ENCODE data around the gene NCAN.

The NCAN gene

GRCh38 chr19:19292607-19293006, 80.8 kb downstream of the NCAN start:
- Histone ChIP-seq H3K79me1 (replicated peaks; ENCODE audit: low read length, poor library complexity, severe bottlenecking) (peaks cover 15% of the 10 kb centered on the region), H2BK12ac (ENCODE audit: low read length in 2 of 2) (no peak overlapping the region), H2AFZ (ENCODE audit: low read depth, low read length) (no peak overlapping the region), H3K23ac (ENCODE audit: low read length in 2 of 2) (no peak overlapping the region), H4K91ac (ENCODE audit: low read length) (no peak overlapping the region), H3K36me3 (ENCODE audit: control insufficient read depth in 1 of 2, insufficient read depth in 2 of 2, low read depth in 1 of 2, low read length in 2 of 2) (peaks cover 31 to 67% of the 10 kb centered on the region in 2 experiments), H3K4ac (ENCODE audit: low read depth in 1 of 2, low read length in 2 of 2) (no peak overlapping the region), H3K4me2 (ENCODE audit: low read length, poor library complexity, severe bottlenecking) (no peak overlapping the region), H2BK5ac (ENCODE audit: low read depth, low read length, poor library complexity, severe bottlenecking) (no peak overlapping the region), H2BK120ac (ENCODE audit: low read depth, low read length) (no peak overlapping the region), H3K9me3 (ENCODE audit: control insufficient read depth, low read length) (no peaks in the 10 kb centered on the region), H2BK15ac (ENCODE audit: low read depth, poor library complexity, severe bottlenecking) (no peak overlapping the region), H3K4me1 (ENCODE audit: control insufficient read depth, insufficient read depth, low read depth, low read length) (no peaks in the 10 kb centered on the region), H3K14ac (ENCODE audit: low read length in 2 of 2) (no peak overlapping the region), H2AK5ac (ENCODE audit: low read length, severe bottlenecking) (no peak overlapping the region), H3K4me3 (ENCODE audit: insufficient read depth in 1 of 2, low read depth in 1 of 2, low read length in 2 of 2) (no peak overlapping the region), H4K8ac (ENCODE audit: low read length) (no peak overlapping the region), H3K27me3 (ENCODE audit: control insufficient read depth in 1 of 2, insufficient read depth in 1 of 2, low read length in 2 of 2) (no peaks in the 10 kb centered on the region), H3K27ac (ENCODE audit: low read length, poor library complexity, severe bottlenecking) (no peak overlapping the region), H3K18ac (ENCODE audit: low read depth in 1 of 2, low read length in 2 of 2) (no peak overlapping the region), H3K9ac (ENCODE audit: low read length) (no peak overlapping the region)
- DNase-seq = no peak
- WGBS = 96% methylated on average over 2 of the region's 5 CpGs

- Histone ChIP-seq H3K23ac (ENCODE audit: low read length in 2 of 2) (no peak overlapping the region), H3K4me2 (ENCODE audit: low read length, poor library complexity, severe bottlenecking) (no peak overlapping the region), H2BK5ac (ENCODE audit: low read depth, low read length, poor library complexity, severe bottlenecking) (no peak overlapping the region), H3K14ac (ENCODE audit: low read length in 2 of 2) (no peak overlapping the region), H2AK5ac (ENCODE audit: low read length, severe bottlenecking) (no peak overlapping the region), H2BK12ac (ENCODE audit: low read length in 2 of 2) (no peak overlapping the region), H3K9ac (ENCODE audit: low read length) (no peak overlapping the region), H3K4ac (ENCODE audit: low read depth in 1 of 2, low read length in 2 of 2) (no peak overlapping the region), H3K27ac (ENCODE audit: low read length, poor library complexity, severe bottlenecking) (no peak overlapping the region), H3K4me3 (ENCODE audit: insufficient read depth in 1 of 2, low read depth in 1 of 2, low read length in 2 of 2) (no peak overlapping the region), H2BK120ac (ENCODE audit: low read depth, low read length) (no peak overlapping the region), H4K91ac (ENCODE audit: low read length) (no peak overlapping the region), H2BK15ac (ENCODE audit: low read depth, poor library complexity, severe bottlenecking) (no peak overlapping the region), H3K79me1 (replicated peaks; ENCODE audit: low read length, poor library complexity, severe bottlenecking) (peaks cover 8% of the 10 kb centered on the region), H3K27me3 (ENCODE audit: control insufficient read depth in 1 of 2, insufficient read depth in 1 of 2, low read length in 2 of 2) (no peaks in the 10 kb centered on the region), H2AFZ (ENCODE audit: low read depth, low read length) (no peak overlapping the region), H3K18ac (ENCODE audit: low read depth in 1 of 2, low read length in 2 of 2) (no peak overlapping the region), H3K4me1 (ENCODE audit: control insufficient read depth, insufficient read depth, low read depth, low read length) (no peaks in the 10 kb centered on the region), H3K9me3 (ENCODE audit: control insufficient read depth, low read length) (no peaks in the 10 kb centered on the region), H4K8ac (ENCODE audit: low read length) (no peak overlapping the region), H3K36me3 (ENCODE audit: control insufficient read depth in 1 of 2, insufficient read depth in 2 of 2, low read depth in 1 of 2, low read length in 2 of 2) (peaks cover 39 to 56% of the 10 kb centered on the region in 2 experiments)
- DNase-seq = no peak
- WGBS = 100% methylated on average over 2 of the region's 4 CpGs
Measured at GRCh38 chr19:19294914-19295313, 83.2 kb downstream of the NCAN start.

- H3K79me1 ChIP-seq (replicated peaks; ENCODE audit: low read length, poor library complexity, severe bottlenecking) = peaks cover 11% of the 10 kb centered on the region
- no peaks in the 10 kb centered on the region for H3K9me3 ChIP-seq (ENCODE audit: control insufficient read depth, low read length)
- H4K91ac ChIP-seq (ENCODE audit: low read length) = no peak overlapping the region
- H3K18ac ChIP-seq (ENCODE audit: low read depth in 1 of 2, low read length in 2 of 2) = no peak overlapping the region
- 97% methylated on average over 19 of the region's 19 CpGs for WGBS
- H3K36me3 ChIP-seq (ENCODE audit: control insufficient read depth in 1 of 2, insufficient read depth in 2 of 2, low read depth in 1 of 2, low read length in 2 of 2) = peaks cover 61 to 68% of the 10 kb centered on the region in 2 experiments
- H3K27me3 ChIP-seq (ENCODE audit: control insufficient read depth in 1 of 2, insufficient read depth in 1 of 2, low read length in 2 of 2) = no peaks in the 10 kb centered on the region
- no peak overlapping the region for H2AFZ ChIP-seq (ENCODE audit: low read depth, low read length)
- H3K4ac ChIP-seq (ENCODE audit: low read depth in 1 of 2, low read length in 2 of 2) = no peak overlapping the region
- no peak overlapping the region for H3K27ac ChIP-seq (ENCODE audit: low read length, poor library complexity, severe bottlenecking)
- H4K8ac ChIP-seq (ENCODE audit: low read length) = no peak overlapping the region
- no peak overlapping the region for H2AK5ac ChIP-seq (ENCODE audit: low read length, severe bottlenecking)
- no peak overlapping the region for H2BK12ac ChIP-seq (ENCODE audit: low read length in 2 of 2)
- H2BK15ac ChIP-seq (ENCODE audit: low read depth, poor library complexity, severe bottlenecking) = no peak overlapping the region
- H3K9ac ChIP-seq (ENCODE audit: low read length) = no peak overlapping the region
- H3K14ac ChIP-seq (ENCODE audit: low read length in 2 of 2) = no peak overlapping the region
- no peak overlapping the region for H2BK120ac ChIP-seq (ENCODE audit: low read depth, low read length)
- H3K4me1 ChIP-seq (ENCODE audit: control insufficient read depth, insufficient read depth, low read depth, low read length) = no peaks in the 10 kb centered on the region
- DNase-seq = no peak
- H3K4me2 ChIP-seq (ENCODE audit: low read length, poor library complexity, severe bottlenecking) = no peak overlapping the region
- no peak overlapping the region for H3K4me3 ChIP-seq (ENCODE audit: insufficient read depth in 1 of 2, low read depth in 1 of 2, low read length in 2 of 2)
- no peak overlapping the region for H3K23ac ChIP-seq (ENCODE audit: low read length in 2 of 2)
- H2BK5ac ChIP-seq (ENCODE audit: low read depth, low read length, poor library complexity, severe bottlenecking) = no peak overlapping the region
Measured at GRCh38 chr19:19296953-19297689, 85.4 kb downstream of the NCAN start.

- 96% methylated on average over 9 of the region's 9 CpGs for WGBS
Measured at GRCh38 chr19:19297759-19298158, 86.0 kb downstream of the NCAN start.

More at GRCh38 chr19:19297759-19298158, 86.0 kb downstream of the NCAN start:
- H3K27me3 ChIP-seq (ENCODE audit: control insufficient read depth in 1 of 2, insufficient read depth in 1 of 2, low read length in 2 of 2) = no peaks in the 10 kb centered on the region
- DNase-seq = no peak
- no peak overlapping the region for H3K4ac ChIP-seq (ENCODE audit: low read depth in 1 of 2, low read length in 2 of 2)
- no peak overlapping the region for H3K9ac ChIP-seq (ENCODE audit: low read length)
- no peak overlapping the region for H3K14ac ChIP-seq (ENCODE audit: low read length in 2 of 2)
- no peak overlapping the region for H3K23ac ChIP-seq (ENCODE audit: low read length in 2 of 2)
- no peak overlapping the region for H3K18ac ChIP-seq (ENCODE audit: low read depth in 1 of 2, low read length in 2 of 2)
- H3K36me3 ChIP-seq (ENCODE audit: control insufficient read depth in 1 of 2, insufficient read depth in 2 of 2, low read depth in 1 of 2, low read length in 2 of 2) = peaks cover 67 to 70% of the 10 kb centered on the region in 2 experiments
- H2BK12ac ChIP-seq (ENCODE audit: low read length in 2 of 2) = no peak overlapping the region
- no peak overlapping the region for H2AFZ ChIP-seq (ENCODE audit: low read depth, low read length)
- no peak overlapping the region for H2BK5ac ChIP-seq (ENCODE audit: low read depth, low read length, poor library complexity, severe bottlenecking)
- H2BK120ac ChIP-seq (ENCODE audit: low read depth, low read length) = no peak overlapping the region
- no peak overlapping the region for H2BK15ac ChIP-seq (ENCODE audit: low read depth, poor library complexity, severe bottlenecking)
- no peak overlapping the region for H4K91ac ChIP-seq (ENCODE audit: low read length)
- no peak overlapping the region for H2AK5ac ChIP-seq (ENCODE audit: low read length, severe bottlenecking)
- H4K8ac ChIP-seq (ENCODE audit: low read length) = no peak overlapping the region
- no peak overlapping the region for H3K27ac ChIP-seq (ENCODE audit: low read length, poor library complexity, severe bottlenecking)
- H3K4me1 ChIP-seq (ENCODE audit: control insufficient read depth, insufficient read depth, low read depth, low read length) = no peaks in the 10 kb centered on the region
- H3K9me3 ChIP-seq (ENCODE audit: control insufficient read depth, low read length) = no peaks in the 10 kb centered on the region
- no peak overlapping the region for H3K4me2 ChIP-seq (ENCODE audit: low read length, poor library complexity, severe bottlenecking)
- no peak overlapping the region for H3K4me3 ChIP-seq (ENCODE audit: insufficient read depth in 1 of 2, low read depth in 1 of 2, low read length in 2 of 2)
- H3K79me1 ChIP-seq (replicated peaks; ENCODE audit: low read length, poor library complexity, severe bottlenecking) = peaks cover 11% of the 10 kb centered on the region

Data from mesenchymal stem cell (in vitro differentiated cells and primary cell).